Amniotic stem cell (primary cell): Measurements from ENCODE around the gene CHST12.

Experiments used
- DNase-seq: peaks from one replicate; lab custom pipeline; 2025; lab: John Stamatoyannopoulos, UW

Gene CHST12

DNA sequence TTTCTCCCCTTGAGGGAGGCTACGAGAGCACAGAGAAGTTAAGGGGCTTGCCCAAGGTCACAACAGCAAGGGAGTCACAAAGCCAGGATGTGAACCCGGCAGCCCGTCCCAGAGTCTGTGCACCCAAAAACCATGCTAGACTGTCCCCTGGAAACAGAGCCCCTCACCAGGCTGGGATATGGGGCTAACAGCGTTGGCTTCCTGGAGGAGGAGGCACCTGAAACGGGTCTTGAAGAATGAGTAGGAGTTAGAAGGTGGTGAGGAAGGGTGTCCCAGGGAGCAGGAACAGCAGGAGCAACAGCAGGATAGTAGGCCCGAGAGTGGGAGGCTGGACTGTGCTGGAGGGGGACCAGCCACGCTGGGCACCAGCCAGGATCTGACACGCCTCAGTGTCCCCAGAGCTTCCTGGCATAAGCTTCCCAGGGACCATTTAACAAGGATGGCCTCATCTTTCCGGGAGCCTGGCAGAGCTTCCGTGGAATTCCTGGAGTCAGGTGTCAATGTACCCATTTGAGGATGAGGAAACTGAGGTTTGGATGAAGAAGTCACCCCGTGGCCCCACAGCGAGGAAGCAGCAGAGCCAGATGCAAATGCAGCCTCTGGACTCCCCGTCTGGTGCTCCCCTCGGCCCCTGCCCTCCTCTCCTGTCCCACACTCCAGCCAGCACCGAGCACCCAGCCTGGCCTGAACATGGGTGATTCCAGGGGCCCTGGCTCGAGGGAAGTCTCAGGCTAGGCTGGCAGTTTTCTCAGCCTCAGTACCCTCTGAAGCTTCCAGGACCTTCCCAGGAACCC, 76.1 kb downstream of the CHST12 start:
- no peak for DNase-seq

DNA sequence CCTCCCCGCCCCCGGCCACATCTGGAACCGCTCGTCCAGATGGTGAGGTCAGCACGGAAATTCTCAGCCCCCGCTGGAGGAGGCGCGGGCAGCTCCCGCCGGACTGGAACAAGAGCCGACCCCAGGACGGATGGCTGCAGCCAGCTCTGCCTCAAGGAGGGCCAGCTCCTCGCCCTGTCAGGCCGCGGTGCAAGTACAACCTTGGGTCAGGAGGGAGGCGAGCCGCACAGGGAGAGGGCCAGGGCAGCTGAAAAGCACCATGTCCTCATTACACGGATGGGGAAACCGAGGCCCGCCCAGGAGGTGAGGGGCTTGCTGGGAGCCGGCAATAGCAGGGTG, 76.6 kb downstream of the CHST12 start:
- no peak for DNase-seq

DNA sequence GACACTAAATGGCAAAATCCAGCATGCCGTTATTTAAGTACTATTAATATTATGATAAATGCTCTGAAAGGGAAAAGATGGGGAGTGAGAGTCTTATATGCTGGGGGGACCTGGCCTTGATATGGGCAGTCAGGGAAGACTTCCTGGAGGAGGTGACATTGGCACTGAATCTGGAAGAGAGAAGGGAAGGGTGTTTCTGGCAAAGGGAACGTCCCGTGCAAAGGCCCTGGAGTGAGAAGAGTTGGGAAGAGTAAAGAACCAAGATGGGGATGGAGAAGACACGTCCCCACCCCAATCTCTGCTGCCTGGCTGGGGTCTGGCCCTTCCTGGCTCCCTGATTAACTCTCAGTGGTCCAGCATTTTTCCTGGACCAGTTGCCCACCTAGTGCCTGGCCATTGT, 77.8 kb downstream of the CHST12 start:
- DNase-seq: no peak

DNA sequence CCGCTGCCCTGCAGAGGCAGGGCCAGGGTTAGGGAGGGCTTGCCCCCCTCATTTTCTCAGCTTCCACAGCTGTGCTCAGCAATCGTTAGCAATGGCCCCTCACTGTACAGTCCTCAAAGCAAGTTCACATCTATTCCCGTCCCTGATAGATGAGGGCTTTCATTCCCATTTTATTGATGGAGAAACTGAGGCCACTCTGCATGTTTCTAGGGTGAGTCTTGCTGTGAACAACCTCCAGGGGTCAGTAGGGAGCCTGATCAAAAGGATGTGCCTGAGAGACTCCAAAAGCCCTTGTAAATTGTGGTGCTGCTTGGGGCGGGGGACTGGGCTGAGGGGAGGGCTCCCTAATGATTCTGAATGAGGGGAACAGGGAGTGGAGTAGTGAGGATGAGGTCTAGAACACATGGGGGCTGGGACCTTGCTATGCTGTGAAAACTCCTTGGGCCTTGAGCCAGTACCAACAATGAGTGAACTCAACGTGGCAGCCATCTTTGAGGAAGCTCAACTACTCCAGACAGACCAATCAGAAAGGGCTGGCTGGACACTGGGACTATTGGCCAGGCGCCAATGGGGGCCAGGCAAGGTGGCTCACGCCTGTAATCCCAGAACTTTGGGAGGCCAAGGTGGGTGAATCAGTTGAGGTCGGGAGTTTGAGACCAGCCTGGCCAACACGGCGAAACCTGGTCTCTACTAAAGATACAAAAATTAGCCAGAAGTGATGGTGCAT, 79.5 kb downstream of the CHST12 start:
- no peak for DNase-seq

GRCh38 chr7:2483494-2483893, 80.1 kb downstream of the CHST12 start:
- DNase-seq: no peak

DNA sequence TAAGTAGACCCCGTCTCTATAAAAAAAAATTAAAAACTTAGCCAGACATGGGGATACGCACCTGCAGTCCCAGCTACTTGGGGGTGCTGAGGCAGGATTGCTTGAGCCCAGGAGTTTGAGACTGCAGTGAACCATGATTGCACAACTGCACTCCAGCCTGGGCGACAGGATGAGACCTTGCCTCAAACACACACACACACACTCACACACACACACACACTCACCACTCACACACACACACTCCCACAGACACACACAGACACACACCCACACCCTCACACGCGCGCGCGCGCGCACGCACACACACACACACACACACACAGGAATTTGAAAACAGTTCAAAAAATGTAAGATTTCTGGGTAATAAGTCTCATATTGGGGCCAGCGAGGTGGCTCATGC, 81.5 kb downstream of the CHST12 start:
- no peak for DNase-seq

DNA sequence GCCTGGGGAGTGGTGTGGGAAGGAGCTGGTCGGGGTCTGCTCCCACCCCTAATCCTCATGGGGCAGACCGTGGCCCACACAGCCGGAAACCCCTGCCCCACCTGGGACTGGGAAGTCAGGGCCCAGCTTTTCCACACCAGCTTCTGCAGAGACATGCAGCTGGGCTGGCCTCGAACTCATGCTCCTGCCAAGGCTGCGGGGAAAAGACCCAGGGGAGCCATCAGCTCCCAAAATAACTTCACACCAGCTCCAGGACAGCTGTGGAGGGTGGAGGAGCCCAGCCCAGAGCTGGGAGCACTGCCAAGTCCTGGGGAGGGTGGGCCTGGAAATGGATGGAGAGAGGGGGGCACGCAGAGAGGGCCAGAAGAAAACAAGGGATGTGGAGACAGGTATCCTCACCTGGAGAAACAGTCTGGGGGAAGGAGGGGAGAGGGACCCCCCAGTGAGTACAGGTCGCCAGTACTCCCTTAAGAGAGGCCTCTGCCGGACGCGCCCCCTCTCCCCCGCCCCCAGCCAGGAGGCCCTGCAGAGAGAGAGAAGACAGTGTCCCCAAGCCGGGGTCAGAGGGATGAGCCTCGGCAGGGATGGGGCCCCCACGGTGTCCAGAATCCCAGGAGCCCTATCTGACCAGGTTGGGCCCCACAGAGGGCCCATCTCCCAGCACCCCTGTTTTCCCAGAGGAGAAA, 84.3 kb downstream of the CHST12 start:
- no peak for DNase-seq

DNA sequence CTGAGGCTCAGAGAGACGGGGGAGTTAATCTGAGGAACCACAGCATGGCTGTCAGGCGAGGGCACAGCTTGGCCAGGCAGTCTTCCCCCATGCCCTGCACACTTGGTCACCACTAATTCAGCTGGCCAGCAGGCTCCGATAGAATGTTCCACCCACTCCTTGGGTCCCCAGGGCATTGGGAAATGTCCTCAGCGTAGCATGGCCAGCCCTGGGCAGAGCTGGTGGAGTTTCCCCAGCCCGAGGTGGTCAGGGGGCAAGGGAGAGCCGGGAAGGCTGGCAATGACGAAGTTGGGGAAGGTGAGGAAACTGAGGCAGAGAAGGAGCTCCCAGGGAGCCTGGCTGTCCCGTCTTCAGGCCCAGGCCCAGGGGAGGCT, 84.8 kb downstream of the CHST12 start:
- DNase-seq: no peak

GRCh38 chr7:2488681-2489080, 85.3 kb downstream of the CHST12 start:
- no peak for DNase-seq

DNA sequence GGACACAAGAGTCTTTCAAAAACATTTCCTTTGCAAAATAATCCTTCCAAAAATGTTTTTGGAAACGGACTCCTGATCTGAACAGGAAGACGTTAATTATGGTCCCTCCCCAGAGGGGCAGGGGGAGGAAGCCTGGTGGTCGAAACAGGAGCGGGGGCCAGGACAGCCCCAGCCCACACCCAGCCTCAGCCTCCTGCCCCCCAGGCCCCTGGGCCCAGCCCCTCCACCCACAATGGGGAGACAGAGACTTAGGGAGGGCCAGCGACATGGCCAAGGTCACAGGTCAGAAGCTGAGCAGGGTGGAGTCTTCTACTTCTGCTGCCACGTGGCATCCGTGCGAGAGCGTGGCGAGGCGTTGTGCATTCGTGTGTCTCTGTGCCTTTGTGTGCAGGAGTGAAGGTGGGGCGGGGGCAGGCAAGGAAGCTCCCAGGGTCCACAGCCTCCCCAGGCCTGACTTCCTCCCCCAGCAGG, 86.8 kb downstream of the CHST12 start:
- DNase-seq: no peak

DNA sequence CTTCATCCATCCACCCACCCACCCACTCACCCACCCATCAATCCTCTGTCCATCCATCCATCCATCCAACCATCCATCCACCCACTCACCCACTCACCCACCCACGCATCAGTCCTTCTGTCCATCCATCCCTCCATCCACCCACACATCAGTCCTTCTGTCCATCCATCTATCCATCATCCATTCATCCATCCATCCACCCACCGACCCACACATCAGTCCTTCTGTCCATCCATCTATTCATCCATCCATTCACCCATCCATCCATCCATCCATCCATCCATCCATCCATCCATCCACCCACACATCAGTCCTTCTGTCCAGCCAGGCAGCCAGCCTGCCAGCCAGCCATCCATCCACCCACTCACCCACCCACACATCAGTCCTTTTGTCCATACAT, 88.6 kb downstream of the CHST12 start:
- no peak for DNase-seq

DNA sequence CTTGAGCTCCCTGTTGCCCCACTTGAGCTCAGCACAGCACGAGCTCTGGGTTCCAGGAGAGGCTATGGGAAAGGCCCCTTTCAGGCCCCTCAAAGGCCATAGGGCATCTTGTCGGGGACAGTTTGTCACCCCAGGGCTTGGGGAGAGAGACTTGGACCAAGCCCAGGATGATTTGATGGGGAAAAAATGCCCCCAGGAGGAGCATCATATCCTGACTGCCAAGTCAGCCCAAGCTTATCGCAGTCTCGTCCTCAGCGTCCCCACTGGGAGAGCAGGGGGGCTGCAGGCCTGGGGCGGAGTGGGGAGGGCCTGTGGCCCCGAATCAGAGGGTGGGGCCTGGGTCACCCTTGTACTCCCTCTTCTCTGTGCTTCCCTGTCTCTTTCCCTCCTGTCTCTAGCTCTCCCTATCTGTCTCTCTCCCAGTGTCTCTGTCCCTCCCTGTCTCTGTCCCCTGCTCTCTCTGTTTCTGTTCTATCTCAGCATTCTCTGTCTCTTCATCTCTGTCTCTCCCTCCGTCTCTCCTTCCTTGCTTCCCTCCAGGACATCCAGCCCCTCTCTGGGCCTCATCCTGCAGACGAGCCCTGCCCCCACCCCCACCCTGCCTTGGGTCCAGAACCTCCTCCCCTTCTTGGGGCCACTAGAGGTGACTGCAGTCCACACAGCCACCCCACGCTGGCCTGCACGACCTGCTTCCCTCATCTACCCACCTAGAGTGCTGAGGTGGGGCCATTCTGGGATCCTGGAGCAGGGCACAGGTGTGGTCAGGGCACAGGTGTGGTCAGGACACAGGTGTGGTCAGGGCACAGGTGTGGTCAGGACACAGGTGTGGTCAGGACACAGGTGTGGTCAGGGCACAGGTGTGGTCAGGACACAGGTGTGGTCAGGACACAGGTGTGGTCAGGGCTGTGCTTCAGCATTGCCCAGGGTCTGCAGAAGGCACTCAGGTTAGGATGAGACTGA, 90.1 kb downstream of the CHST12 start:
- DNase-seq: no peak

DNA sequence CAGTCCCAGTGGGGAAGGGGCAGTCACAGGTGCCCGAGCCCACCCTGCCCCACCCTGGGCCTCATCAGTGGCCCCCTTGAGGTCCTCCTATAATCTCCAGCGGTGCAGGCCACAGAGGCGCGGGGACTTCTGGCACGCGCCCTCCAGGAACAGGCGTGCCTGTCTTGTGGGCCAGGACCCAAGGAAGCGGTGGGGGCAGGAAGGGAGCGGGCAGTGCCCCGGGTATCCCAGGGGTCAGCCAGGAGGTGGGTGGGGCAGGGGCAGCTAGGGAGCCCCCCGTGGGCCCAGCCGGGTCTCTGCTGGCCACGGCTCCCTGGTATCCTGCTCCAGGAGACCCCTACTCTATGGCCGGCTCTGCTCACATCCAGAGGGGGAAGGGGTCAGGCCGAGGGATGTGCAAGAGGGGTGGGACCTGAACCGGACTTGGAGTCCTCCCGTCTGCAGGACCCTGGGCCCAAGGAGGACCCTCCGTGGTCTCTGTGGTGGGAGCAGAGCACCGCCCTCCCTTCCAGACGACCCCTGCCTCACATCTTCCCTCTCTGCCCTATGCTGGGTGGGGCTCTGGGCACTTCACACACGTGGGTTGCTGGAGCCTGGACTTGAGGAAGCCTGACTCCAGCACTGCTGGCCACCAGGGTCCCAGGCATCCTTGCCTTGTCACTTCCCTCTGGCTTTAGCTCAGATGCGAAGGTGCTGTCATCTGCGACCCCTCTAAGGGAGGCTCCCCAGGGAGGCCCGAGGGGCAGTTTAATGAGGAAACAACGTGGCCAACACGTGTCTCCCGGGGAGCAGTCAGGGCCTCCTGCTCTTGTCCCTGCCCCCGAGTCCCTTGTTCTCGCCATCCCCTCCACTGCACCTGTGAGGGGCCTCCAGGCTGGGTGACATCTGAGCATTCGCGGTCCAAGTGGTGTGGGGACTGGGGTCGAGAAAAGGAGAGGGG, 91.0 kb downstream of the CHST12 start:
- no peak for DNase-seq

GRCh38 chr7:2495418-2496299, 92.2 kb downstream of the CHST12 start:
- DNase-seq: no peak

DNA sequence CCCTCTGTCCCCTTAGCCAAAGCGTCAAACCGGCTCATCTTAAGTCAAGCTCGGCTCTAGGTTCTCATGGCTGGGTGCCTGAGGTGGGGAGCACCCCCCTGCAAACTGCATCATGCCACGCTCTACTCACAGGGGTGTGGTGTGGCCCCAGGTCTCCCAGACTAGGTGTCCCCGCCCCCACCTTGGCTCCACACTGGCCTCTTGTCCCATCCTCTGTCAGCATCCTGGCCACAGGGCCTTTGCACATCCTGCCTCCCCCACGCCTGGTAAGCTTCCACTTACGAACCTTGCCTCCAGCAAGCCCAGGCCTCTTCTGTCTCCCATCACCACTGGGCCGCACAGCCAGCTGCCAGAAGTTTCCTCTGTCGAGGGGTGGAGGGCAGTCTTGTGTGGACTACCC, 93.0 kb downstream of the CHST12 start:
- DNase-seq: no peak

DNA sequence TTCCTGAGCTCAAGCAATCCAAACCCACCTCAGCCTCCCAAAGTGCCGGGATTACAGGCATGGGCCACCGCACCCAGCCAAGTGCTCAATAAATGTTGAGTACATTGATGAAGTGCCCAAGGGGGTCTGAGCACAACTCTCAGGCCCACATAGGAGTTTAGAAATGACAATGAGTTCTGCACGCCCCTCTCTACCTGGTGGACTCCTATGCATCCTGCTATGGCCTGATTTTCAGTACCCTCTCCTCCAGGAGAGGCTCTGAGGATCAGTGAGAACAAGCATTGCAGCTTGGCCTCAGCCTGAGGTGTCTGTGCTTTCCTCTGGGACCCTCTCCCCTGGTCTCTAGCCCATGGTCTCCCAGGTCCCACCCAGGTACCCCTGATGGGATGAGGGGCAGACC, 93.7 kb downstream of the CHST12 start:
- DNase-seq: no peak

GRCh38 chr7:2497500-2498336, 94.3 kb downstream of the CHST12 start:
- no peak for DNase-seq
